Spleen (tissue), 3 donors: ENCODE data around the gene ARHGAP21.

Source experiments
- POLR2A ChIP-seq, 3 donors: fragments of 450-650 bp; IDR thresholded peaks; one replicate each; pipeline ENCODE4 v1.5.1; 2017; ENCODE audit warnings: antibody characterized with exemption in 3 of 3, mild to moderate bottlenecking in 1 of 3
- POLR2AphosphoS5 ChIP-seq, 3 donors: sonication (generic); formaldehyde crosslinking; IDR thresholded peaks; one replicate each; pipeline ENCODE4 v1.5.1; 2017; ENCODE audit warnings: antibody characterized with exemption in 3 of 3

DNA sequence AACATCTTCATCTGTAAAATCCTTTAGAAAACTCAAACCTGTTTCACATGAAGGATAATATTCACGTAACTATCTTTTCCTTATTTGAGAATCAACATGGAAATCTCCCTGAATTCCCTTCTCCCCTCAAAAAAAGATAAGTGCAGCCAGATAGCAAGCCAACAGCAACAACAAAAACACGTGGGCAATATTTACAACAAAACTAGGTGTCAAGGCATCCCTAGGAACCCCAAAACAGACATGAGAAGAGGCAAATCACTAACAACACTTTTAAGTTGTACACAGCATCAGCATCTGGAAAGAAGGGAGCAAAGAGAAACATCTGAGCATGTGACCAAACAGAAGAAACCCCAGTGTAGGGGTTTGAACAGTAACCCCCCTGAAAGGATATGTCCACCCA lies 12.2 kb downstream of the ARHGAP21 start:
- no peak for TF ChIP-seq POLR2AphosphoS5 (IDR thresholded peaks at IDR 0.05)
- TF ChIP-seq POLR2A (IDR thresholded peaks at IDR 0.05): no peak
